AG10803 (cell line): ENCODE measurements around the gene CAMK1D.

ENCODE experiments used
- DNase-seq: peaks from one replicate; pipeline ENCODE4 v3.0.0; 2010; ENCODE audit warnings: low read depth
- H3K4me3 ChIP-seq: 2 replicates; pipeline ENCODE4 v1.5.1; 2011; ENCODE audit warnings: mild to moderate bottlenecking, low read length, control low read depth
- TF ChIP-seq, protein P1 (sequence below): conservative IDR thresholded peaks from 2 replicates; pipeline ENCODE4 v1.5.1; 2011; ENCODE audit warnings: mild to moderate bottlenecking, low read length, control low read depth, inconsistent platforms

The CAMK1D gene

DNA sequence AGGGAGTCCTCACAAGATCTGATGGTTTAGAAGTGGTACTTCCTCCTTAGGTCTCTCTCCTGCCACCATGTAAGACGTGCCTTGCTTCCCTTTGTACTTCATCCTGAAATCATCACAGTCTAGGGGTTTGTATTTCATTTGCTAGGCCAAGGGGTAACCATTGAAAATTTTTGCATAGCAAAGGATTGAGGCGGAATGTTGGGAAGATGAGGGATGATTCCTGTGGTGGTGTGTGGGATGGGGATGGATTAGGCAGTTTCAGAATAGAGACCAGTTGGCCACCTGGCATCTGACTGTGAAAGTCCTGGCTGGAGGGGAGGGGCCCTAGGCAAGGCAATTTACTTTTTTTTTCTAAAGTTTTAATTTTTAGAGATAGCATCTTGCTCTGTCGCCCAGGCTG, 222.9 kb downstream of the CAMK1D start:
- TF ChIP-seq, protein P1, sequence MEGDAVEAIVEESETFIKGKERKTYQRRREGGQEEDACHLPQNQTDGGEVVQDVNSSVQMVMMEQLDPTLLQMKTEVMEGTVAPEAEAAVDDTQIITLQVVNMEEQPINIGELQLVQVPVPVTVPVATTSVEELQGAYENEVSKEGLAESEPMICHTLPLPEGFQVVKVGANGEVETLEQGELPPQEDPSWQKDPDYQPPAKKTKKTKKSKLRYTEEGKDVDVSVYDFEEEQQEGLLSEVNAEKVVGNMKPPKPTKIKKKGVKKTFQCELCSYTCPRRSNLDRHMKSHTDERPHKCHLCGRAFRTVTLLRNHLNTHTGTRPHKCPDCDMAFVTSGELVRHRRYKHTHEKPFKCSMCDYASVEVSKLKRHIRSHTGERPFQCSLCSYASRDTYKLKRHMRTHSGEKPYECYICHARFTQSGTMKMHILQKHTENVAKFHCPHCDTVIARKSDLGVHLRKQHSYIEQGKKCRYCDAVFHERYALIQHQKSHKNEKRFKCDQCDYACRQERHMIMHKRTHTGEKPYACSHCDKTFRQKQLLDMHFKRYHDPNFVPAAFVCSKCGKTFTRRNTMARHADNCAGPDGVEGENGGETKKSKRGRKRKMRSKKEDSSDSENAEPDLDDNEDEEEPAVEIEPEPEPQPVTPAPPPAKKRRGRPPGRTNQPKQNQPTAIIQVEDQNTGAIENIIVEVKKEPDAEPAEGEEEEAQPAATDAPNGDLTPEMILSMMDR: no peak
- no peak for DNase-seq
- no peak overlapping the region for H3K4me3 ChIP-seq

DNA sequence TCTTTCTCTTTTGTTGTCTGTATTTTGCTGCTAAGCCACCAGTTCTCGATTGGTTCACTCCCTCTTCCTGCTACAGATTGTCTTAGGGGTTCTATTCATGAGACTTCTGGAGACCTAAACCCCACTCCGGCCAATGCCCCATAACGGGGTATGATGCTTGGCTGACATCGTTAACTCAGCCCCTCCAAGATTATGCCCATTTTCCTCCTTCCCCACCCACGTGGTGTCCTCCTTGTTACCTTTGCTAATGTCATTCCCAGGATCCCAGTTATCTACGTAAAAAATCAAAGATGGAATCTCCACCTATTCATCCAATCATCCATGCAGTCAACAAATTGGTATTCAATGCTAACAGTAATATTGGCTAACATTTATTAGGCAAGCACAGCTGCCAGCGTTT, 228.3 kb downstream of the CAMK1D start:
- no peak for DNase-seq
- TF ChIP-seq, protein P1: no peak
- H3K4me3 ChIP-seq: no peak overlapping the region

DNA sequence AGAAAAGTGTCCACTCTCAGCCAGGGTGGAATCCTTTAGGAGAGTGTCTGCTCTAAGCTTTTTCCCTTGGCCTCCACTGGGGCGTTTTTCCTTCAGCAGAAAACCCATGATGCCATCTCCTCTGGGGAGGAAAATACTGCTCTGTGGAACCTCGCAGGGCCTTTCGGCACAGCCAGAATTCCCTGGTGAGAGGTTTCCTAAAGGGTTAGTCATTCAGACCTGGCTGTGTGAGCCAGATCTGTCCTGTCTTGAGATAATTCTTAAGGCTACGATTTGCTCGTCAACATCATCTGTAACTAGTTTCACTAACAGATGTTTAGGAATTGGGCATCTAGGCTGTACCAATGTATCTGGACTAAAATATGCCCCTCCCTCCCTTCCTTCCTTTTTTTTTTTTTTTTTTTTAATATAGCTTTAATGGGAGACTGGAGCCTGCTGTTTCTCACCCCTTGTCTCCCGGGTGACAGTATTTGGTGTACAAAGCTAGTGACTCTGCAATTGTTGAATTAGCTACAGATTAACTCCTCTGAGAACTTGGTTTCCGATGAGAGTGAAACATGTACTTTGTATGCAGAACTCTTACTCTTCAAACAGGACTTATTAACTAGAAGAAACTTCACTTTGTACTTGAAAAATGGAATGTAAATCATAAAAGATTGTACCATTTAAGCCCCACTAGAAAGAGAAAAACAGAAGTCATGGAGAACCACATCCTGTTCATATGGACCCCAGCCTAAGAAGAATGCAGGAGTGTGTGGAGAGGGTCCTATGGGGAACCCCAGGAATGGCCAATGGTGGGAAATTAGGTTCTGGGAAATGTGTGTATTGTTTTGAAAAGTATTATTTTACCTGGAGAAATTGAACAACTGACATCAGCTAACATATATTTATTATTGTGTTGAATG, 230.9 kb downstream of the CAMK1D start:
- no peak overlapping the region for H3K4me3 ChIP-seq
- peak; percentile 25 for DNase-seq
- TF ChIP-seq, protein P1: no peak

DNA sequence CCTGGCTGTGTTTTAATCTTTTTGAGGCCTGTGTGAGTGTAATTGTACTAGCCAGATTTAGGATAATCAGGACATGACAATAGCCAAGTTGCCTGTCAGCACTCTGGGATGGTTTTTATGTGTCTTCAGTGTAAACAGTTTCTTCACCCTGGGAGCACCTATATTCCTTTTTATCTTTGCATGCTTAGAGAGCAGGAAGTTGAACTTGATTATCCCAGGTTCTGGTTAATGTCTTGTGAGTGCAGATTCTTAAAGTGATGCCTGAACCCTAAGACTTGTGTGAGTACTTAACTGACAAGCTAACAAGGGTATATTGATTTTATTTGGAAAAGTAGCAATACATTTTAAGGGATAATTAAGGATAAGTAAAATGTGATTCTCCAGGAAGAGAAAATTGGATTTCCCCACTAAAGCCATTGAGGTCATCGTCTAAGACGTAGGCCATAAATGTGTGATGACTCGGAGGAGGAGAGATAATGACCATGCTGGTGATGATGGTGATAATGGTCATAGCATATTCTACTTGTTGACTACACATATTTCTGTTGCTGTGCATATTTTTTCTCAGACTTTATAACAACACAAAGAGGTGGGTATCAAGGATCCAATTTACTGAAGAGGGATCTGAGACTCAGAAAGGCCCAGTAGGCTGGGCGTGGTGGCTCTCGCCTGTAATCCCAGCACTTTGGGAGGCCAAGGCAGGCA, 234.7 kb downstream of the CAMK1D start:
- TF ChIP-seq, protein P1: no peak
- no peak overlapping the region for H3K4me3 ChIP-seq

DNA sequence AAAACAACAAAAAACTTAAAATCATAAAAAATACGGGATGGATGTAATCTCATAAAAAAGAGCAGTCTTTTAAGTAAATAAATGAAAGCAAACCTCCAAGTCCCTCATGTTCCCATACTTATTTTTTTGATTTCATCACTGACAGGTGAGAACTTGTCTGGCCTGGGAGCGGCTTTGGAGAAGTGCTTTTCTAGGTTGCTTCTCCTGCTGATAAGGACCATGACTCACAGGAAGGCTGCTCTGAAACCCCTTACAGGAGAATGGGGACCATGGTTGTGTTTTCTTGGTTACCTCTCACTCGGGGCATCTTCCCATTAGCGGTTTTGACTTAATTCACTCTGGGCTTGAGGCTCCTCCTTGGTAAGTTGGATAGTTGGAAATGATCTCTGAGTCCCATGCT, 237.4 kb downstream of the CAMK1D start:
- DNase-seq: no peak
- TF ChIP-seq, protein P1: no peak

More for the DNA sequence above, 234.7 kb downstream of the CAMK1D start:
- no peak for DNase-seq

DNA sequence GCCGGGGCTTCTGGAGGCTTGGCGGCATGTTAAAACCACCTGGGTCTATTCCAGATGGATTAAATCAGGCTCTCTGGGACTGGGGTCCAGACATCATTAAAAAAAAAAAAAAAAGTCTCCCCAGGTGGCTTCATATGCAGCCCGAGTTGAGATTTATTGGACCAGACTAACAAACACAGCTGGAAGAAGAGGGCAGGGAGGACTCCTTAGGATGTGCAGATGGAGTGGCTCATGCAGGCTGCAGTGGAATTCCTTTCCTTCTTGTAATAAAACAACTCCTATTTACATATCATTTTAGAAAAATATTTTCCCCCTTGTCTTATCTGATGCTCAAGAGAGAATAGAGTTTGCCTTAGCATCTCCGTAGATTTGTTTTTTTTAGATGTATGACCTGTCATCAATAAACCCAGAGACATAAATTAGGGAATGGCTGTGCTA, 238.1 kb downstream of the CAMK1D start:
- TF ChIP-seq, protein P1: no peak
- H3K4me3 ChIP-seq: no peak overlapping the region
- no peak for DNase-seq

More for the DNA sequence above, 237.4 kb downstream of the CAMK1D start:
- H3K4me3 ChIP-seq: no peak overlapping the region
